OCI-LY3 (cell line): Measurements from ENCODE around the gene RASGRP4.
"Not testable (repeated sequence)": the region's sequence is repeated elsewhere in the genome, so short reads cannot be mapped to it uniquely, and the experiment has no call there.

Experiments
- H2AFZ ChIP-seq: fragments of 200-600, 300-600 bp; shearing (Covaris generic); 2 replicates; pipeline ENCODE4 v1.6.0; 2014; ENCODE audit warnings: antibody characterized with exemption, low read depth, low read length
- H3K27ac ChIP-seq: fragments of 200-600, 300-600 bp; sonication (generic); 2 replicates; pipeline ENCODE4 v1.5.1; 2014; ENCODE audit warnings: mild to moderate bottlenecking, low read length, moderate library complexity, mixed read lengths
- H3K27me3 ChIP-seq: fragments of 200-600, 300-600 bp; sonication (generic); 2 replicates; pipeline ENCODE4 v1.6.1; 2014; ENCODE audit warnings: low read depth, low read length, mixed read lengths
- H3K36me3 ChIP-seq: fragments of 200-600, 300-600 bp; sonication (generic); replicated peaks from 2 replicates; pipeline ENCODE3; 2014; ENCODE audit warnings: low read depth, low read length, mixed read lengths
- H3K4me1 ChIP-seq: fragments of 300-600, 200-600 bp; sonication (generic); 2 replicates; pipeline ENCODE4 v1.6.1; 2014; ENCODE audit warnings: low read length, mixed read lengths
- H3K4me2 ChIP-seq: fragments of 200-600, 300-600 bp; sonication (generic); 2 replicates; pipeline ENCODE4 v1.6.1; 2014; ENCODE audit warnings: low read length, mixed read lengths
- H3K4me3 ChIP-seq: fragments of 300-600, 200-600 bp; sonication (generic); 2 replicates; pipeline ENCODE4 v1.5.1; 2014; ENCODE audit warnings: antibody characterized with exemption, mild to moderate bottlenecking, low read length, moderate library complexity
- H3K79me2 ChIP-seq: fragments of 300-600, 200-600 bp; shearing (Covaris generic); 2 replicates; pipeline ENCODE4 v1.6.1; 2014; ENCODE audit warnings: mild to moderate bottlenecking, low read length, mixed read lengths
- H3K9ac ChIP-seq: fragments of 300-600, 200-600 bp; shearing (Covaris generic); 2 replicates; pipeline ENCODE4 v1.6.0; 2014; ENCODE audit warnings: mild to moderate bottlenecking, low read length, moderate library complexity
- H3K9me3 ChIP-seq: fragments of 200-600, 300-600 bp; shearing (Covaris generic); 2 replicates; pipeline ENCODE4 v1.6.1; 2014; ENCODE audit warnings: low read length, mixed read lengths; ENCODE audit not compliant: insufficient read depth
- H4K20me1 ChIP-seq: fragments of 200-600, 300-600 bp; sonication (generic); 2 replicates; pipeline ENCODE4 v1.6.1; 2016; ENCODE audit warnings: low read length, mixed read lengths; ENCODE audit not compliant: insufficient read depth
- EZH2phosphoT487 ChIP-seq: fragments of 200-600 bp; shearing (Covaris generic); IDR thresholded peaks from 2 replicates; pipeline ENCODE4 v1.6.1; 2018; ENCODE audit warnings: antibody characterized with exemption, mixed run types, low read depth
- TF ChIP-seq, protein P1 (sequence below): fragments of 200-600, 300-600 bp; sonication (generic); IDR thresholded peaks from 2 replicates; pipeline ENCODE4 v1.5.1; 2014; ENCODE audit warnings: antibody characterized with exemption, low read length, low read depth

RASGRP4 gene

DNA sequence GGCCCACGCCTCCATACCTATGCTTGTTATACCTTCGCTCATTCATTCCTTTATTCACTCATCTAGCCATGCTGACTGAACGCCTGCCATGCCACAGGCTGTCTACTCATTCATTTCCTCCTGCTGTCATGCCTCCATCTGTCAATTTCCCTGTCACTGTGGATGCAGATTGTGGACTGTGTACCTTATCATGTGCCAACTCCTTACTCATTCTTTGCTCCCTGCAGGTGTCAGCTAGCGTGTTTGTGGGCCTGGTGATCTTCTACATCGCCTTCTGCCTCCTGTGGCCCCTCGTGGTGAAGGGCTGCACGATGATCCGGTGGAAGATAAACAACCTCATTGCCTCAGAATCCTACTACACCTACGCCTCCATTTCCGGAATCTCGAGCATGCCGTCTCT is 55.7 kb downstream of the RASGRP4 start:
- Histone ChIP-seq H3K27ac (no peak overlapping the region), H3K79me2 (peaks cover 7% of the 10 kb centered on the region), H3K36me3 (no peaks in the 10 kb centered on the region), H3K9ac (no peak overlapping the region), H3K27me3 (no peaks in the 10 kb centered on the region), H3K4me3 (no peak overlapping the region), H3K4me1 (peaks cover 5% of the 10 kb centered on the region), H4K20me1 (no peaks in the 10 kb centered on the region), H3K9me3 (no peaks in the 10 kb centered on the region), H3K4me2 (no peak overlapping the region), H2AFZ (no peak overlapping the region)
- TF ChIP-seq EZH2phosphoT487: no peak
- TF ChIP-seq, protein P1, sequence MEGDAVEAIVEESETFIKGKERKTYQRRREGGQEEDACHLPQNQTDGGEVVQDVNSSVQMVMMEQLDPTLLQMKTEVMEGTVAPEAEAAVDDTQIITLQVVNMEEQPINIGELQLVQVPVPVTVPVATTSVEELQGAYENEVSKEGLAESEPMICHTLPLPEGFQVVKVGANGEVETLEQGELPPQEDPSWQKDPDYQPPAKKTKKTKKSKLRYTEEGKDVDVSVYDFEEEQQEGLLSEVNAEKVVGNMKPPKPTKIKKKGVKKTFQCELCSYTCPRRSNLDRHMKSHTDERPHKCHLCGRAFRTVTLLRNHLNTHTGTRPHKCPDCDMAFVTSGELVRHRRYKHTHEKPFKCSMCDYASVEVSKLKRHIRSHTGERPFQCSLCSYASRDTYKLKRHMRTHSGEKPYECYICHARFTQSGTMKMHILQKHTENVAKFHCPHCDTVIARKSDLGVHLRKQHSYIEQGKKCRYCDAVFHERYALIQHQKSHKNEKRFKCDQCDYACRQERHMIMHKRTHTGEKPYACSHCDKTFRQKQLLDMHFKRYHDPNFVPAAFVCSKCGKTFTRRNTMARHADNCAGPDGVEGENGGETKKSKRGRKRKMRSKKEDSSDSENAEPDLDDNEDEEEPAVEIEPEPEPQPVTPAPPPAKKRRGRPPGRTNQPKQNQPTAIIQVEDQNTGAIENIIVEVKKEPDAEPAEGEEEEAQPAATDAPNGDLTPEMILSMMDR: no peak

DNA sequence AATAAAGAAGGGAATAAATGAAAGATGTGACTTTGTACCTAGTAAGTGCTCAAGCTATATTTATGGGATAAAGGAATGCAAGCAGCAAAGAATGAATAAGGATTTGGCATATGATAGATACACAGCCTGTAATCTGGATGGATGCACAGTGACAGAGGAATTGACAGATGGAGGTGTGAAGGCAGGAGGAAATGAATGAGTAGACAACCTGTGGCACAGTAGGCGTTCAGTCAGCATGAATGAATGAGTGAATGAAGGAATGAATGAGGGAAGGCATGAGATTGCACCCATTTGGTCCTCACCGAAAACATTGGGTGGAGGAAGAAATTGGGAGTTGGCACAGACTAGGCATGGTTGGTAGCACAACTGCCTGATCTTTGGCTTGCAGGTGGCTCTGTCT is 56.4 kb downstream of the RASGRP4 start:
- Histone ChIP-seq H3K4me3 (no peak overlapping the region), H3K9me3 (no peaks in the 10 kb centered on the region), H3K79me2 (peaks cover under 1% of the 10 kb centered on the region; the same call in 1 of the 2 replicates), H3K27me3 (no peaks in the 10 kb centered on the region), H2AFZ (no peak overlapping the region), H3K36me3 (no peaks in the 10 kb centered on the region), H3K9ac (no peak overlapping the region), H3K4me2 (no peak overlapping the region), H3K4me1 (peaks cover 5% of the 10 kb centered on the region), H4K20me1 (no peaks in the 10 kb centered on the region), H3K27ac (no peak overlapping the region)
- TF ChIP-seq, protein P1: no peak
- no peak for TF ChIP-seq EZH2phosphoT487

DNA sequence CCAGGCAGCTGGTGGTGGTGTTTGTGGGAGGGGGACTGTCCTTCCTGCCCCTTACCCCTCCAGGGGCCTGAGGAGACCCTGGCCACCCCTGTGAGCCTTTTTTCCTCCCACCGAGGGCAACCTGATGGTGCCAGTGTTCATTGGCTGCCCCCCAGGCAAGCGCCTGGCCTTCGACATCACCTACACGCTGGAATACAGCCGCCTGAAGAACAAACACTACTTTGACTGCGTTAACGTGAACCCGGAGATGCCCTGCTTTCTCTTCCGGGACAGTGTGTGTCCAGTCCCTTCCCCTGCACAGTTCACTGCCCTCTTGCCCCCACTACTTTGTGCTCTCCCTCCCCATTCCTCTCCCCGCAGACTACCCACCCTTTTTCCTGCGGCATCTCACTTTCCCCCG is 59.0 kb downstream of the RASGRP4 start:
- no peaks in the 10 kb centered on the region for H4K20me1 ChIP-seq
- TF ChIP-seq, protein P1: no peak
- TF ChIP-seq EZH2phosphoT487: no peak
- H3K79me2 ChIP-seq: no peaks in the 10 kb centered on the region
- H2AFZ ChIP-seq: no peak overlapping the region
- no peak overlapping the region for H3K9ac ChIP-seq
- no peak overlapping the region for H3K4me2 ChIP-seq
- H3K36me3 ChIP-seq: no peaks in the 10 kb centered on the region
- H3K4me3 ChIP-seq: no peak overlapping the region
- H3K27ac ChIP-seq: no peak overlapping the region
- H3K9me3 ChIP-seq: no peaks in the 10 kb centered on the region; the same call in 1 of the 2 replicates
- H3K27me3 ChIP-seq: no peaks in the 10 kb centered on the region
- H3K4me1 ChIP-seq: no peaks in the 10 kb centered on the region

DNA sequence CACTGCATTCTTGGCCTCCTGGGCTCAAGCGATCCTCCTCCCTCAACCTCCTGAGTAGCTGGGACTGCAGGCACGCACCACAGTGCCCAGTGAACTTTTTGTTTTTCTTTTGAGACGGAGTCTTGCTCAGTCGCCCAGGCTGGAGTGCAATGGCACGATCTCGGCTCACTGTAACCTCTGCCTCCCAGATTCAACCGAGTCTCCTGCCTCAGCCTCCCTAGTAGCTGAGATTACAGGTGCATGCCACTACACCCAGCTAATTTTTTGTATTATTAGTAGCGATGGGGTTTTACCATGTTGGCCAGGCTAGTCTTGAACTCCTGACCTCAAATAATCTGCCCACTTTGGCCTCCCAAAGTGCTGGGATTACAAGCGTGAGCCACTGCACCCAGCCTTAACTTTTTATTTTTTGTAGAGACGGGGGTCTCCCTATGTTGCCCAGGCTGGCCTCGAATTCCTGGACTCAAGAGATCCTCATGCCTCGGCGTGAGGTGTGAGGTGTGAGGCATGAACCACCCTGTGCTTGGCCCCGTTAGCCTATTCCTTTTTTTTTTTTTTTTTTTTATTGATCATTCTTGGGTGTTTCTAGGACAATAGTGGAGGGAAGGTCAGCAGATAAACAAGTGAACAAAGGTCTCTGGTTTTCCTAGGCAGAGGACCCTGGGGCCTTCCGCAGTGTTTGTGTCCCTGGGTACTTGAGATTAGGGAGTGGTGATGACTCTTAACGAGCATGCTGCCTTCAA is 62.9 kb downstream of the RASGRP4 start:
- not testable (repeated sequence) for H3K9ac ChIP-seq, H3K4me3 ChIP-seq, H3K36me3 ChIP-seq, H3K27ac ChIP-seq, H3K27me3 ChIP-seq, H2AFZ ChIP-seq, H4K20me1 ChIP-seq, H3K9me3 ChIP-seq, H3K4me1 ChIP-seq, H3K4me2 ChIP-seq, H3K79me2 ChIP-seq
